HCT116 (cell line): Measurements from ENCODE around the gene MEIS1. TPM values are rescaled to one million over a fixed set of nuclear protein-coding genes. Genes with fewer than 3 reads are reported as not detected.

Source experiments
- ATAC-seq: fragments of 200-7000 bp; cut with Tn5 transposase; 2 replicates; pipeline ENCODE4 v1.9.1; 2020; ENCODE audit warnings: mild to moderate bottlenecking, moderate library complexity
- BruUV-seq: library from RNA; stranded (reverse); fragments of 400-500 nt; replicated peaks from 2 replicates; lab custom pipeline; 2021; lab: Mats Ljungman, UMichigan
- CTCF ChIA-PET: fragments of 300-600 bp; sonication (Branson Sonifier 250); formaldehyde crosslinking; loops from one replicate; lab custom pipeline; 2021; ENCODE audit warnings: antibody characterized with exemption; lab: Charles Lee
- POLR2A ChIA-PET: fragments of 300-600, 350-600 bp; sonication (Branson Sonifier 250); formaldehyde crosslinking; loops from one replicate; lab custom pipeline; 2021; ENCODE audit warnings: antibody characterized with exemption; lab: Charles Lee
- RAD21 ChIA-PET, 2 experiments: fragments of 300-600 bp; sonication (Branson Sonifier 250); formaldehyde crosslinking; loops; one replicate each; lab custom pipeline; 2023; ENCODE audit warnings: low total read pairs in 2 of 2; ENCODE audit not compliant: uncharacterized antibody in 2 of 2, unreplicated experiment in 2 of 2, low non-redundant PET in 1 of 2; lab: Charles Lee
- DNase-seq: peaks from one replicate; pipeline ENCODE4 v3.0.0-alpha.2; 2010; ENCODE audit warnings: low read depth, low spot score
- H2AFZ ChIP-seq: fragments of 200-600 bp; shearing (Covaris generic), sonication (generic); 2 replicates; pipeline ENCODE4 v1.6.1; 2017; ENCODE audit warnings: low read depth, mixed run types, mixed read lengths, antibody characterized with exemption, low read length; ENCODE audit not compliant: poor library complexity, severe bottlenecking
- H3K27ac ChIP-seq: 2 replicates; pipeline ENCODE4 v1.5.1; 2012; ENCODE audit warnings: low read depth, low read length
- H3K27me3 ChIP-seq: fragments of 200-600 bp; sonication (generic); 2 replicates; pipeline ENCODE4 v1.6.1; 2016; ENCODE audit warnings: mixed run types, low read length, mixed read lengths; ENCODE audit not compliant: insufficient read depth
- H3K36me3 ChIP-seq, 2 experiments: fragments of 200-500 bp in 1 of 2; fragments of 200-600 bp in 1 of 2; sonication (Bioruptor generic) in 1 of 2; sonication (generic) in 1 of 2; 2 replicates each; pipeline versions ENCODE4 v1.5.1 to v1.6.1; 2014 to 2016; ENCODE audit warnings: low read length in 2 of 2, inconsistent platforms in 1 of 2, mixed read lengths in 1 of 2, mixed run types in 1 of 2; ENCODE audit not compliant: insufficient read depth in 2 of 2, control insufficient read depth in 1 of 2
- H3K4me1 ChIP-seq, 2 experiments: fragments of 200-600 bp in 1 of 2; sonication (generic) in 1 of 2; 2 replicates each; pipeline versions ENCODE4 v1.5.1 to v1.6.1; 2012 to 2017; ENCODE audit warnings: low read length in 2 of 2, inconsistent platforms in 1 of 2, mild to moderate bottlenecking in 1 of 2, mixed read lengths in 1 of 2, mixed run types in 1 of 2, moderate library complexity in 1 of 2; ENCODE audit not compliant: insufficient read depth in 2 of 2, control insufficient read depth in 1 of 2
- H3K4me2 ChIP-seq: fragments of 200-600 bp; sonication (generic); 2 replicates; pipeline ENCODE4 v1.6.1; 2017; ENCODE audit warnings: mixed run types, low read length, mixed read lengths
- H3K4me3 ChIP-seq, 2 experiments: fragments of 200-600 bp in 1 of 2; sonication (generic) in 1 of 2; replicated peaks in 1 of 2; 2 replicates each; pipeline ENCODE4 v1.5.1; 2011 to 2016; ENCODE audit warnings: low read length in 2 of 2, control low read depth in 1 of 2, low read depth in 1 of 2, mild to moderate bottlenecking in 1 of 2, mixed read lengths in 1 of 2, mixed run types in 1 of 2
- H3K79me2 ChIP-seq: fragments of 200-600 bp; sonication (generic); 2 replicates; pipeline ENCODE4 v1.6.1; 2017; ENCODE audit warnings: mild to moderate bottlenecking, mixed run types, low read length, moderate library complexity, mixed read lengths; ENCODE audit not compliant: insufficient read depth
- H3K9ac ChIP-seq: fragments of 200-600 bp; sonication (generic); 2 replicates; pipeline ENCODE4 v1.6.1; 2016; ENCODE audit warnings: low read length, mixed read lengths
- H3K9me2 ChIP-seq: fragments of 200-600 bp; sonication (generic), shearing (Covaris generic); 2 replicates; pipeline ENCODE4 v1.6.1; 2017; ENCODE audit warnings: mixed run types, mild to moderate bottlenecking, moderate library complexity; ENCODE audit not compliant: insufficient read depth
- H3K9me3 ChIP-seq, 2 experiments: fragments of 200-500 bp in 1 of 2; fragments of 200-600 bp in 1 of 2; sonication (Bioruptor generic) in 1 of 2; sonication (generic) in 1 of 2; 2 replicates each; pipeline ENCODE4 v1.6.1; 2014 to 2017; ENCODE audit warnings: low read length in 2 of 2, mixed read lengths in 2 of 2, inconsistent platforms in 1 of 2, low read depth in 1 of 2, mild to moderate bottlenecking in 1 of 2, mixed run types in 1 of 2, moderate library complexity in 1 of 2; ENCODE audit not compliant: control insufficient read depth in 1 of 2, insufficient read depth in 1 of 2
- H4K20me1 ChIP-seq: fragments of 200-600 bp; sonication (generic), shearing (Covaris generic); 2 replicates; pipeline ENCODE4 v1.6.1; 2017; ENCODE audit warnings: mixed run types, mild to moderate bottlenecking, moderate library complexity; ENCODE audit not compliant: insufficient read depth
- ATF3 ChIP-seq: IDR thresholded peaks from 2 replicates; pipeline ENCODE4 v1.6.1; 2012
- CBX3 ChIP-seq: IDR thresholded peaks from 2 replicates; pipeline ENCODE4 v1.6.1; 2012; ENCODE audit warnings: low read depth
- CEBPB ChIP-seq: IDR thresholded peaks from 2 replicates; pipeline ENCODE4 v1.6.1; 2012; ENCODE audit warnings: low read depth
- CTCF ChIP-seq, 3 experiments: fragments of 200-600 bp in 1 of 3; sonication (generic) in 1 of 3; IDR thresholded peaks in 2 of 3; conservative IDR thresholded peaks in 1 of 3; 2 replicates each; pipeline ENCODE4 v1.5.1; 2012 to 2017; ENCODE audit warnings: low read depth in 2 of 3, low read length in 2 of 3, antibody characterized with exemption in 1 of 3, borderline replicate concordance in 1 of 3, control low read depth in 1 of 3, mild to moderate bottlenecking in 1 of 3, mixed read lengths in 1 of 3, mixed run types in 1 of 3, moderate library complexity in 1 of 3; ENCODE audit not compliant: insufficient read depth in 1 of 3
- EGR1 ChIP-seq: IDR thresholded peaks from 2 replicates; pipeline ENCODE4 v1.6.1; 2012; ENCODE audit warnings: low read depth
- EZH2 ChIP-seq: fragments of 200-600 bp; sonication (generic); IDR thresholded peaks from 2 replicates; pipeline ENCODE4 v1.6.1; 2017; ENCODE audit warnings: antibody characterized with exemption, mixed run types
- EZH2phosphoT487 ChIP-seq: fragments of 200-600 bp; IDR thresholded peaks from 2 replicates; pipeline ENCODE4 v1.6.1; 2018; ENCODE audit warnings: antibody characterized with exemption, borderline replicate concordance
- FOSL1 ChIP-seq: IDR thresholded peaks from 2 replicates; pipeline ENCODE4 v1.6.1; 2012; ENCODE audit warnings: low read depth
- POLR2A ChIP-seq: IDR thresholded peaks from 2 replicates; pipeline ENCODE4 v1.7.0; 2011; ENCODE audit warnings: borderline replicate concordance; ENCODE audit not compliant: insufficient read depth, insufficient read length; ENCODE audit errors: extremely low read depth
- RAD21 ChIP-seq: IDR thresholded peaks from 2 replicates; pipeline ENCODE4 v1.6.1; 2012; ENCODE audit warnings: low read depth, mild to moderate bottlenecking
- SP1 ChIP-seq: IDR thresholded peaks from 2 replicates; pipeline ENCODE4 v1.6.1; 2012; ENCODE audit warnings: low read depth
- SRF ChIP-seq: IDR thresholded peaks from 2 replicates; pipeline ENCODE4 v1.6.1; 2012; ENCODE audit warnings: low read depth
- TCF7L2 ChIP-seq: IDR thresholded peaks from 2 replicates; pipeline ENCODE4 v1.7.0; 2011; ENCODE audit warnings: borderline replicate concordance, inconsistent platforms; ENCODE audit not compliant: insufficient read depth, insufficient read length; ENCODE audit errors: extremely low read depth
- YY1 ChIP-seq: IDR thresholded peaks from 2 replicates; pipeline ENCODE4 v1.6.1; 2011; ENCODE audit warnings: low read length, low read depth, moderate library complexity, mild to moderate bottlenecking; ENCODE audit not compliant: insufficient replicate concordance; ENCODE audit errors: extremely low read depth
- ZBTB33 ChIP-seq: IDR thresholded peaks from 2 replicates; pipeline ENCODE4 v1.6.1; 2011; ENCODE audit warnings: mild to moderate bottlenecking, low read length, moderate library complexity; ENCODE audit not compliant: insufficient replicate concordance; ENCODE audit errors: extremely low read depth
- intact Hi-C: fragments of 100-400 bp; cut with micrococcal nuclease; formaldehyde crosslinking; loops from 2 replicates; pipeline ENCODE4 v1.10.0; 2022
- total RNA-seq: library from RNA; stranded (reverse); gene quantifications from one replicate; pipeline ENCODE4 v1.2.1, GENCODE V29; 2021; ENCODE audit not compliant: unreplicated experiment

Gene MEIS1
- total RNA-seq, 1 experiment from 2014 or later = 0.32 TPM

- TF ChIP-seq ZBTB33 (no peak), ATF3 (no peak), FOSL1 (no peak), CTCF (IDR thresholded peaks at IDR 0.05 in 2 of 3, conservative IDR thresholded peaks at IDR 0.05 in 1 of 3; ENCODE audit: borderline replicate concordance in 1 of 3, insufficient read depth in 1 of 3, low read depth in 2 of 3, low read length in 2 of 3) (no peak), EGR1 (no peak), EZH2phosphoT487 (no peak)
Measured at GRCh38 chr2:66508484-66509071, 73.7 kb downstream of the MEIS1 start (continued).

GRCh38 chr2:66509326-66509811 lies 74.4 kb downstream of the MEIS1 start:
- ChIA-PET RAD21 (no interaction called here), POLR2A (no interaction called here), CTCF (no interaction called here)
- ATAC-seq (no peak), DNase-seq (no peak)
- Histone ChIP-seq H3K4me1 (no peaks in the 10 kb centered on the region), H3K36me3 (no peaks in the 10 kb centered on the region), H3K79me2 (no peaks in the 10 kb centered on the region), H3K27ac (no peak overlapping the region), H3K9ac (no peak overlapping the region), H3K4me3 (no peak overlapping the region), H3K4me2 (no peak overlapping the region), H3K9me2 (no peaks in the 10 kb centered on the region), H3K27me3 (peaks cover 4% of the 10 kb centered on the region; the same call in 1 of the 2 replicates), H3K9me3 (no peaks in the 10 kb centered on the region), H2AFZ (no peak overlapping the region), H4K20me1 (no peaks in the 10 kb centered on the region)
- intact Hi-C loops = no loop called here
- no TSS peak for BruUV-seq
- TF ChIP-seq SRF = no peak
- no peak for TF ChIP-seq EZH2
- no peak for TF ChIP-seq TCF7L2
- no peak for TF ChIP-seq CEBPB
- TF ChIP-seq EZH2phosphoT487 = no peak
- no peak for TF ChIP-seq CBX3
- no peak for TF ChIP-seq RAD21
- no peak for TF ChIP-seq ZBTB33
- no peak for TF ChIP-seq FOSL1
- no peak for TF ChIP-seq POLR2A
- TF ChIP-seq CTCF (IDR thresholded peaks at IDR 0.05 in 2 of 3, conservative IDR thresholded peaks at IDR 0.05 in 1 of 3; ENCODE audit: borderline replicate concordance in 1 of 3, insufficient read depth in 1 of 3, low read depth in 2 of 3, low read length in 2 of 3) = no peak
- TF ChIP-seq YY1 = no peak
- TF ChIP-seq SP1 = no peak
